ENCODE measurements around the gene LINC00237.

The LINC00237 gene

DNA sequence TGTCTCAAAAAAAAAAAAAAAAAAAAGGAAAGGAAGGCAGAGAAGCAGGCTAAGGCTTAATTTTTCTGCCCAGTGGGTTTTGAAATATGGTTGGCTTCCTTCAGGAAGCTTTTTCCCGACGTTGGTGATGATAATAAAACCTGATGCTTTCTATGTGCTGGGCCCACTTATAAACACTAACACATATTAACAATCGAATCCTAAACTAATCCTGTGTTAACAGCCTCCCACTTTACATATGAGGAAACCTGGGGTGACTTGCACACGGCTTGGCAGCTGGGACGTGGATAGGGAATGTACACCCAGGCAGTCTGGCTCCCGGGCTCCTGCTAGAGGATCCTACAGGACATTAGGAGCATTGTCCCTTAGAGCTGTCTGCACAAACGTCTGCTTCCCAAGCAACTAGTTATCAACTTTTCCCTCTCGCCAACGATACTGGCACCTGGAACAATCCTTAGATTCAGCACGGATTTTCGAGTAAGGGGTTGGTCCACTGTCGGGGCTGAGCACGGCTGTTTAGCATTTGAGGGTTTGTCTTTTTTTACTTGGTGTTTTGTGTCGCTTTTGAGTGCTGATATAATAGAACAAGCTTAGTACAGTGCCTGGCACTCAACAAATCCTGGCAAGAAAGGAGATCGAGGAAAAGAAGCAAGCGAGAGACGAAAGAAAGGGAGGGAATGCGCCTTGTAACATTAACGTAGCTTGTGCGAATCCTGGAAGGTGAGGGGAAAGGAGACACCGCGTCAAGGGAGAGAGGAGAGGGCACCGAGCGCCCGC lies 19.1 kb upstream of the LINC00237 start:
- no peak for DNase-seq

DNA sequence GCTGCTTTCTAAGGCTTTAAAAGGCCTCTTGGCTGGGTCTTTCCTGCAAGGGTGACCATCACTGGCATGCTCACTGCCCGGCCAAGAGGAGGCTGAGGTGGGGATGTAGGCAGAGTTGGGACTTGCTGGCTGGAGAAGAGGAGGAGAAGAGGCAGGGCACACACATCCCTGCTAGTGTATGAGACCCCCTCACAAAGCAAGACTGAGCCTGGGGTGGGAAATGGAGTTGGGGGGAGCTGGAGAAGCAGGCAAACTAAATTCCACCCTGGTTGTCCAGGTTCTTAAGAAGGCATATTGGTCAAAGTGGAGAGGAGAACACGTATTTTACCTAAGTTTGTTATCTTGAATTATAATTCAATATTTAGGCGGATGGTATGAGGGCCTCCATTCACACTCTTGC lies 18.0 kb upstream of the LINC00237 start:
- DNase-seq, result no peak

DNA sequence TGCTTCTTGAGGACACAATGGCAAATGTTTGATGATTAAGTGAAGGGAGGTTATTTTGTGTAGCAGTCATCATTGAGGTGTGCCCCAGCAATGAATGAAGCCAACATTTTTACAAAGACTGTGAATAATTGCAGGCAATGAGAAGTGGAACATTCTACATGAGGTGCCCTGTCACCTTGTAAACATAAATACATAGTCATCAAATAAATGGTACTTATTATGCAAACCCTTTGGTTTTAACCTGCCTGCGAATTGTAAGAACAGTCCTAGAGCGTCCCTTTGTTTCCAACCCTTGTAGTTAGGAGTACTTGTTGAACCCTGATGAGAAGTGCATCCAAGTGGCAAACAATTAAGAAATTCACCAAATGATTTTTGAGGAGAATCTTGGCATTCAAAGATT lies 12.6 kb upstream of the LINC00237 start:
- DNase-seq, result no peak

DNA sequence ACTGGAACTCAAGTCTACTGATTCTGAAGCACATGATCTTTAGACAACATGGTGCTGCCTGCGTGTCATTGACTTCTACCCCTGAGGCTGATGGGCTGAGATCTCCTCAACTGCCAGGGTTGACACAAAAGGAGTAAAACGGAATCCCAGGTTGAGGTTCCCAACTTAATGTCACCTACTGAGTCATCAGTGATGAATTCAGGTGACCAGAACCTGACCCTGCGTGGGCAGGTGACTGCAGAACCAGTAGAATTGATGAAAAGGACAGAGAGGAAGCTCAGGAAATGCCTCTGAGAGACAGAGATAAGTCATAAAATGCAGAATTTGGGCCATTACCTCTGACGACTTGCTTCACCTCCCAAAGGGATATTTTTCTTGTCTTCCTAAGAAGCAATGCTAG lies 12.0 kb upstream of the LINC00237 start:
- no peak for DNase-seq

DNA sequence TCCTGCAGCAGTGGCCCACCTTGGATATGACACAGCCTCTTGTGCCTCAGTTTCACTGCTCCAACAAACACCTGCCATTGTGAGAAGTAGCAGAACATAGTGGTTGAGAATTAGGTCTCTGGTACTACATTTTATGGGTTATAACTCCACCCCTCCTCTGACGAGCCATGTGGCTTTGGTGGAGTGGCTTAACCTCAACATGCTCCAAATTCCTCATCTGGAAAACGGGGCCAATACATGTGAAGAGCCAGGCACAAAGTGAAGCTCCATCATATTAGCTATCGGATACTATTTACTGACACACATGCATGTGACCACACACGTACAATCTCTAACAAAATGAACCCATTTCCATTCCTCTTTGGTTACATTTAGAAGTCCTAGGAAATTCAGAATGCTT lies 11.4 kb upstream of the LINC00237 start:
- DNase-seq, result no peak

DNA sequence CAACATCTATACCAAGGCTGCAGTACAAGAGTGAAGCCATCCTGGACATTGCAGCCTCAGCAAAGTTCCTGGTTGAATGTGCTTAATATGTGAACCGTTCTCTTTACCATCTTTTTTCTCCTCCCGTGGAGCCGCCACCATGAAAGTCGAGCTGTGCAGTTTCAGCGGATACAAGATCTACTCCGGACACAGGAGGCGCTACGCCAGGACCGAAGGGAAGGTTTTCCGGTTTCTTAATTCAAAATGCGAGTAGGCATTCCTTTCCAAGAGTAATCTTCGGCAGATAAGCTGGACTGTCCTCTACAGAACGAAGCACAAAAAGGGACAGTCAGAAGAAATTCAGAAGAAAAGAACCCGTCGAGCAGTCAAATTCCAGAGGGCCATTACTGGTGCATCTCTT lies 8.4 kb upstream of the LINC00237 start:
- DNase-seq, result no peak

DNA sequence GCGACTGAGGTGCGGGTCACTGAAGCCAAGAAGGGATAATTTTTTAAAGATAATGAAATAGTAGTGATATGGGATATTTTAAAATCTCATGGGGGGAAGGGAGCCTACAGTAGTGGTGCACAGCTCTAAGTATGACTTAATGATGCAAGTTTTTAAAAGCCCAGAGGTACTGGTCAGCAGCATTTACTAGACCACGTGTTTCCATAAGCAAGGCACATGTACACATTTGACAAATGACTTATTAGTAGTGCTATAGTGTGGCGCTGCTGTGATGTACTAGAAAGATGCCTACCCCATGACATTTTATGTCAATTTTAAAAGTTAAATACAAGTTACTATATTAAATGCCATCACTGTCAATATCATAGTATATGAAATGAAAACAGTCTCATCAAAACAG lies 7.5 kb upstream of the LINC00237 start:
- no peak for DNase-seq

DNA sequence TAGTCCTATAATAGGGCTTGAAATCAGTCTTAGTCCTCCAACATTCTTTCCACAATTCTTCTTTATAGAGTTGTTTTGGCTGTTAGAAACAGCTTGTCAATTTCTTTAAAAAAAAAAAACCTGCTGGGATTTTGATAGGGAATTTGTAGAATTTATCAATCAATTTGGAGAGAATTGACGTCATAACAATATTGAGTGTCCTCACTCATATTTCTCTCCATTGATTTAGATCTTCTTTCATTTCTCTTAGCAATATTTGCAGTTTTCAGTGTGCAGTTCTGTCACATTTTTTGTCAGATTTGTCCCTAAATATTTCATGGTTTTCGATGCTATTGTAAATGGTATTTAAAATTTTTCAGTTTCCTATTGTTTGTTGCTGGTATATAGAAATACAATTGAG lies 5.3 kb upstream of the LINC00237 start:
- no peak for DNase-seq

DNA sequence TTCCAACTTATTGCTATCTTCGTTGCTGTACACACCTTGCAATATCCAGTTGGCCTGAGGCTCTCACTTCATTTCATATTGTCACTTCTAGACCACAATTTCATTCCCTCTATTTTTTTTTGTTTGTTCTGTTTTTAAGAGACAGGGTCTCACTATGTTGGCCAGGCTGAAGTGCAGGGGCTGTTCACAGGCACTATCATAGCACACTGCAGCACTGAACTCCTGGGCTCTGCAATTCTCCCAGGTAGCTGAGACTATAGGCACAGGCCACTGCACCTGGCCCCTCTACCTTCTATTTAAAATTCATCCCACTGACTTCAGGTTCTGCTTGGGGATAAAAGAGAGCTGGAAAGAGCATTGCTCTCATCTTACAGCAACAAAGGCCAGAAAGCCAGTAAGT lies 4.7 kb upstream of the LINC00237 start:
- DNase-seq, result no peak

DNA sequence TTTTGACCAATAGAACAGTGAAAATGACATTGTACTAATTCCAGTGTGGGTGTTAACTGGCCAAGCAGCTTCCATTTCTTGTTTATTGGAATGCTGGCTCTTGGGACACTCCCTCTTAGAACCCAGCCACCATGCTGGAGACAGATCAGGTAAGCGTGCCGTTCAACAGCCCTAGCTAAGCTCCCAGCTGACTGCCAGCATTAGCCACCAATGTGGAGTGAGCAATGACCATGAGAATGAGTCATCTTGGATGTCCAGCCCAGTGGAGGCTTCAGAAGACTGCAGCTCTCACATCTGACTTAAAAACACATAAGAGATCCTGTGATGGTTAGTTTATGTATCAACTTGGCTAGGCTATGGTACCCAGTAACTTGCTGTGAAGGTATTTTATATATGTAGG lies 3.0 kb upstream of the LINC00237 start:
- DNase-seq, result no peak

DNA sequence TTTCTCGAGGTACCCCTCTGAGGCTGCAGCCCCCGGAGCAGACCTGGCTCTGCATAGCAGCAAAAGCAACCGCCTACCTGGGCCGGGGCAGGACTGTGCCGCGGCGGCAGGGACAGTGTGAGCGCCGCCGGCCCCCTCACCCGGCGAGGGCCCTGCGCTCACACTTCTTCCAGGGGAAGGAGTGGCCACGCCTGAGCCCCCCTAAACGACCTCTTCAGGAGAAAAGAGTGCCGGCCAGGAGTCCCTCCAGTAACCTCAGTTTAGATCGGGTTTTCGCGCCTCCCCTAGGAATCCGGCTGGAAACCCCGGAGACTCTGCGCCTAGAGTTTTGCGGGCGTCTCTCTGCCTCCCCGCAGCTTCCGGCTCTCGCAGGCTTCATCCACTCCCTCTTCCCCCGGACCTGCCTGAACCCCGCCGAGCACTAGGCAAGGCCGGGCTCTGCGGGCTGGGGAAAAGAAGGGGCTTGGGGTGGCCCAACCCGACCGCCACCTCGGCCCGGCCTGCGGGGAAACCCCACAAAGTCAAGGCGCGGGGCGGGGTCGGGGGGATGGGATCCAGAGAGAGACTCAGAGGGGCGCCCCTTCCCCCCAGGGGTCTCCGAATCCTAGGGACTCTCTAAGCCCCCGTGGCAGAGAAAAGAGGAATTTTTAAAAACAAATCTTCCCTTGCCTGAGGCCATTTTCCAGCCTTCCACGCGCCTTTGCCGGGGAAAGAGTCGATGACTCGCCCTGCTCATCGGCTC lies 558 bp downstream of the LINC00237 start:
- peak; percentile 4 for DNase-seq

DNA sequence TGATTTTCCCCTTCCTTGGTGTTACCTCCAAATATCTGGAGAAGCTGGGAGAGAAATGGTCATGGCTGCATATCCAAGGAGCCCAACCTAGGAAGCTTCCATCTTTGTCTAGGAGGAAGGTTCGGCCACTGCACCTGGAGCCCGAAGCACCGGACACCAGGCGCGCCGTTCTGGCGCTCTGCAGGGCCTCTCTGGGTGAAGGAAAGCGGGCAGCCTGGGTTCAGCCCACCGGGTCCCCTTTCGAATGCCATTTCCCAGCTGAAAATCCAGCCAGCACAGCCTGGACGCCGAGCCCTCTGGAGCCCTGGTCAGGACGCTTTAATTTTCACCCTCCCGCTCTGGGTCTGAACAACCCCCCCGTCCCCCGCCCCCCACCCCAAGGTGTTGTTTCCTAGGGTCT lies 1.2 kb downstream of the LINC00237 start:
- no peak for DNase-seq

DNA sequence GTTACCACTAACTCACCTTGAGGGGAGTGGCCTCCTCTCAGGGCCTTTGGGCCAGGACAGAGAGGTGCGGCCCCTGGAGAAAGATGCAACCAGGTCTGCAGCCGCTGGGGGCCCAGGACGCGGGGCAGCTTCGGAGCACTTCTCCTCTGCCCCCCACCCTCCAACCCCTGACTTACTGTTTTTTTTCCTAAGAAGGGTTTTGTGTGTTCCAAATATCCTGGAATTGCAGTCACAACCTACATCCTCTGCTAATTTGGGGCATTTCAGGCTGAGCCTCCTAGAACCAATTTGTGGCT lies 1.7 kb downstream of the LINC00237 start:
- no peak for DNase-seq

DNA sequence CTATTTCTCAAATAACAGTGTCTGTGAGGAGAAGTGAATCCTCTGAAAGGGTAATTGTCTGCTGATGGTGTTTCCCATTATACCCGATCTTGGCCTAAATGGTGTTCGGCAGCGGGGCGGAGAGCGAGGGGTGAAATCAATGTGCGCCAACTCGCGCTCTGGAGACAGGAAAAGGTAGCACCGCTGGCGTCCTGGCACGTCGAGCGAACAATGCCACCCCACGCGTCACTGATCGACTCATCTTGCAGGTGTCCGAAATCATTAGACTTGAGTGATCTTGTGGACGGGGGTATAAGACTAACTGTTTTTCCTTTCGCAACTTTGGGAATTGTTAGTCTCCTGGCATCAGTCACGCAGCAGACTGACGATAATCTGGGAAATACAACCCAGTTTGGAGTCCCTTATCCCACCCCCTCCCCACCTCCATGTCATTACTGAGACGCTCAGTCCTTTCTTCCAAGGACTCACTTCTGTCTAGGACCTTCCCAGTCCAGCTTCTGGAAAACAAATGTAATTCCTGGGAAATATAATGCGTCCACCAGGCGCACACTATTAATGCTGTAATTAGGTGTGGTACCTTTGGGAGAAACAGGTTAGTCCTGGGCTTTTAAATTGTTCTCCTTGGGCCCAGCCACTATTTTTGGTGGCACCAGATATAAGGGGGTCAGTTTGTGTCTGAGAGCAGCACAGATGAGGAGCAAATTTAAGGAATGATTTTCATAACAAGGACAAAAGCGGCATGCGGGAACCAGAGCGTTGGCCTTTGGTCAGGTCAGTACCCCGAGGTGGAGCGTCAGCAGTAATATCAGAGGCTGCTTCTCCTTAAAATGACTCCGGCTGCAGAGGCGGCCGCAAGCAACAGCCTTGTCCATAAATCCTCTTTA lies 2.3 kb downstream of the LINC00237 start:
- peak; percentile 14 for DNase-seq

DNA sequence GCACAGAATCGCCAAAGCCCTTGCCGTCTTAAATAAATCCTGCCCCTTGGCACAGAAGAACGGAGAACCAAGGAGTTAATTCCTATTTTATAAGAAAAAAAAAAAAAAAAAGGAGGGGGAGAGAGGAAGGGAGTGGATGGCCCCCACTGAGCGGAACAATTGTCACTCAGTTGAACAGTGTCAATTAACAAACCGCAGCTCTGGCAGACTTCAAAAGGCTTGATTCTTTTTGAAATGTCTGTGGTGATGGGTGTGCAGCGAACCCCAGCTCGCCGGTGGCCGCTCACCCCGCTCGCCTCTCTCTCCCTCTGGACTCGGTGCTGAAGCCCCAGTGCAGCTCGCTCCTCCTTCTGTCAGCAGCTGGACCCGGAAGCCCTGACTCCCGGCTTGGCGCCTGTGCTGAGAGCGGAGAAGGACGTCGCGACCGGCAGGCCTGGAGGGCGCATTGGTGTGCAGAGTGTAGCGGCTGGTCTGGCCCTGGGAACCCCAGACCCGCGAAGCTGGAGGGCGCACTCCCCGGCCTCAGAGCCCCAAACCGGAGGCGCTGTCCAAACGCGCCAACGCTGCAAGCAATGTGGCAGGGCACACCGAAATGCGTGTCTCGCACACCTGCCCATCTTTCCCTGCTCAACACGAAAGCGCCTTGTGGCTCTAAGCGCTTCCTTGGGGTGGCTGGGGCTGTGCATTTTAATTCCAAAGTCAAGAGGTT lies 3.4 kb downstream of the LINC00237 start:
- DNase-seq, result peak; percentile 48

DNA sequence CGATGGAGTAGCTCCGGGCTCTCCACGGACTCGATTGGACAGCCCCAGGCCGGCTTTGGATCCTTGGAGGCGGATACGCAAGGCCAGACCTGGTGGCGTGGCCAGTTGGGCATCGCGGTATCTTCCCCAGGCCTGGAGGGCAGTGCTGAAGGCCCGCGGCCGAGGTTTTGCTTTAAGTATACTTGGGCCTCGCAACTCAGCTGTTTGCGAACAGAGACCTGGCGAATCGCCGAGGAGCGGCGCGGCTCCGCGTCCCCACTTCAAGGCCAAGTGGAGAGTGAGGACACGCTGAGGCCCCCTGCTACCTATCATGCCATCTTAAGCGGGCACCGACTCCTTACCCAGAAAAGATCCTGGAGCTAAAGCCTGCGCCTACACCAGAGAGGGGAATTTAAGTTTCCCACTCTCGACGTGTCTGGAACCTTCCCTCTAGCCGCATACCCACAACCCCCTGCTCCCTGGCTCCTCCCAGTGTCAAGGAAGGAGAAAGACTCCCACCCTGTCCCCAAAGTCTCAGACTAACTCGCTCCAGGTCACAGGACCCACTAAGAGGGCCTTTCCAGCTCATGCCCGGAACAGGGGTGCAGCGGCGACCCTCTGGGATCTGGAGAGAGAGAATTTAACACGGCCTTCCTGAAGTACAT lies 4.1 kb downstream of the LINC00237 start:
- DNase-seq, result peak; percentile 13

DNA sequence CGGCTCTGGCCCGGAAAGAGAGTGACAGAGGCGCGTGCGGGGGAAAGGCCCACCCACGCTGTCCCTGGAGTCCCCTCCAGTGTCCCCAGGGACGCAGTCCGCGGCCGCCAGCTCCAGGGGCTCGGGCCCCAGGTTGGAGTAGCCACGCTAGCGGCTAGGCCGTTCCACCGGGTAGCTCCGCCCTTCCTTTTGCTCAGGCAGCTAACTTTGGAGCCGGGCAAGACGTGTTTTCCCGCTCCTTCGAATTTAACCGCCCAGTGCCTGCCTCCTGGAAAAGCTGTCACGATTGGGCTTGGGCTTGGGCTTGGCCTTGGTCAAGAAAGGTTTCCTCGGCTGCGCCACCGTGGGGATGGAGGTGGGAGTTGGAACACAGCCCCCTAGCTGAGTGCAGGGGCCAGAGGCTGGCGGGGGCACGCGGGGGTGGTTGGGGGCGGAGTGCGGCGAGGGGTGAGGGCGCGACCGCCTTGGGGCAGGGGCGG lies 4.7 kb downstream of the LINC00237 start:
- DNase-seq, result peak; percentile 4

DNA sequence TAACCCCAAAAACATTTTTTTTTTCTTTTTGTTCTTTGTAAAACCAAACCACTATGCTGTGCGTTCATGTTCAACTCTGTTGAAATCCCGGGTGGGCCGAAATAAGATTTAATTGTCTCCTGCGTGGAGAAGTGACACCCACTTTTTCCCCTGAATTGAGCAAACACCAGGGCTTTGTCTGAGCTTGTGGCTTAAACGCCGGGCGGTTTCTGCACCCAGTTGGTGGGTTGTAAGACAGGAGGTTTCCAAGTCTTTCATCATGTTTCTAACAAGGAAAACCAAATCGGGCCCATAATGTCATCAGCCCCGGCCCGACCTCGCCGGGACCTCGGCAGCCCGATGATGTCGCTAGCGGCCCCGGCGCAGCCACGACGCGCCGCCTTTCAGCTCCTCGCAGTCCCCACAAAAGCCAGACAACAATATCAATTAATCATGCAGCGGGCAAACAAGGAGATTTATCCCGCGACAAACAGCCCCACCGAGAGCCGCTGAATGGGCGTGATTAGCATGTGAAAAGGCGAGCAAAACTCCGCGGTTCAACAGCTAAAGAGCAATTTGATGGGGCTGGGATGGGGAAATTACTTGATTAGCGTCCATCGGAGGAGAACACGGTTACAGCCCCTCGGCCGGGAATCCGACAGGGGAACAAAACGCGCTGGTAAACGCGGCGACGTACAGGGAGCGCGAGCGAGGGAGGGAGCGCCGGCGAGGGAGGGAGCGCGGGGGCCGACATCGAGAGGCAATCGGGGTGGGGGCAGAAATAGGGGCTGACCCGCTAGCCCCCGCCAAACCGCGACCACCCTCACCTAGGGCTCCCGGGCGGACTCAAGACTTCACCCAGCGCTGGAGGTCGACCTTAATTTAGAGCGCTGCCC lies 5.3 kb downstream of the LINC00237 start:
- peak; percentile 14 for DNase-seq

DNA sequence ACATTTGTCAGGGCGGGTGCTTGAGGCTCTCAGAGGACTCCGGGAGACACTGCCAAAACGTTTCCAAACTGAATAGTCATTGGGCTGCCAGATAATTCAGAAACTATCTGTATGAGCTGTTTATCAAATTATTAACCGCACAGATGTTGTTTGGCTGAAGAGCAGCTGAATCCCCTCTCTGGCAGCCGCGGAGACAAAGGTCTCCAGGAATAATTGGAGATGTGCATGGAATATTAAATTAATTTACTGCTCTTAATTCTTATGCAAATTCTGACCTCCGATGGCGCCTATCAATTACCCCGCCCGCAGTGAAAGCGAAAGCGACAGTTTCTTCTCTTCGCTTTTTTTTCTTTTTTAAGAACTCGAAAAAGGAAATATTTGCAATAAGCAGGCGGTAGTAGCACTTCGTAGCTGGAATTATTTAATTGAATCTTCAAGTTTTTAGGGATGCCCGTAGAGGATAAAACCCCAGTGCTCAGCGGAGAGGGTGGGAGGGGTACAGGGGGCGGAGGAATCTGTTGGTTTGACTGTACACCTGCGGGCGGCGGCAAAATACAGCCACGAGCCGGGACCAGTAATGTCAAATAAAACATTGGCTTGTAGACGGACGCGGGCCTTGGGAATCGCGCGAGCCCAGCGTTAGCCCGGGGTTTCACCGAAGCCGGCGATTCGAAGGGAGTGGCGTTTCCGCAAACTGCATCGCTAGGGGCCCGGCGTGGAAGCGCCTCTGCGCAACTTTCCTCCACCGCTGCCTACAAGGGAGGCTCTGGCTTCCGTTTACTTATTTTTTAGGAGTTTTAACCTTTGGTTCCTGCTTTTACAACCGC lies 6.2 kb downstream of the LINC00237 start:
- DNase-seq, result peak; percentile 55

DNA sequence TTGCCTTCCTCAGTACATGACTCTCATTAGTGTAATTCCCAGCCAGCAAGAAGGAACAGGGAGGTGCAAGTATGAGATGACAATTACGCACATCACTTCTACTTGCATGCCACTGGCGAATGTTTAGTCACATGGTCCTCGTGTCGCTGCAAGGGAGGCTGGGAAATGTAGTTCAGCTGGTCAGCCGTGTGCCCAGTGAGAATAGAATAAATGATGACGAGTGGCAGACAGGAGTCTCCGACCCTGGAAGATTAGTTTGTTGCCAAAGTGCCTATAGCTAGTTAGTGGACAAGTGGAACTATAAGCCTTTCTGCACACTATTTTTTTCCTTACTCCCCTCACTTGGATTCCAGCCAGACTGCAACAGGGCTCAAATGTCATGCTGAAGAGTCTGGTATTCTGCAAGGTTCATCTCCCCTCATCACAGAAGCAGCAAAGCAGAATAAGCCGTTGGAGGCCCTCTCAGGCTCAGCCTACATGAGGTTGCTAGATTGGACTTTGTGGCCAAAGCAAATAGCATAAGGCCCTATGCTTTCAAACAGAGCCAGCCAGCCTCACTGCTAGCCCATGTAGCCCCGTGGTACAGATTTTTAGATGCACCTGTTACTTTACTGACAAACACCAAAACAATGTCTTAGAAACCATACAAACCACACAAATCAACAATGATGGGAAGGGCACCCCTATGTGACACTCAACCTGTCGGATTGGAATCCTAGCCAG lies 9.7 kb downstream of the LINC00237 start:
- DNase-seq, result no peak
